GM18505 (cell line): ENCODE measurements around the gene ERICH4.

Source experiments
- ATAC-seq: cut with Tn5 transposase; IDR thresholded peaks from one replicate; pipeline ENCODE4 v1.9.1; 2021; ENCODE audit not compliant: unreplicated experiment
- POLR2A ChIP-seq: IDR thresholded peaks from 4 replicates; pipeline ENCODE4 v1.6.1; 2011; ENCODE audit warnings: borderline replicate concordance; ENCODE audit not compliant: insufficient read depth, insufficient read length; ENCODE audit errors: extremely low read depth

ERICH4 gene

GRCh38 chr19:41422456-41422855 is 20.5 kb upstream of the ERICH4 start:
- no peak for TF ChIP-seq POLR2A
- ATAC-seq: no peak

DNA sequence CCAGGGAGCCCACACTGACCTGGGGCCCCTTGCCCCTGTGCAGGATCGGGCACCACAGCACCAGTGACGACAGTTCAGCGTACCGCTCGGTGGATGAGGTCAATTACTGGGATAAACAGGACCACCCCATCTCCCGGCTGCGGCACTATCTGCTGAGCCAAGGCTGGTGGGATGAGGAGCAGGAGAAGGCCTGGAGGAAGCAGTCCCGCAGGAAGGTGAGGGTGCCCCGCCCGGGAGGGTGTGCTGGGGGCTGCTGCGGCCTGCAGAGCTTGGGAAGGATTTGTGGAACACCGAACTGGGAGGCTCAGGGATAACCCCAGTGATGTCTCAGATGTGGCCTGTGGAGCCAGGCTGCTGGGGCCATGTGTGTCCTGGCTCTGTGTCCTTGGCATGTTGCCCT is 20.0 kb upstream of the ERICH4 start:
- no peak for TF ChIP-seq POLR2A
- no peak for ATAC-seq

DNA sequence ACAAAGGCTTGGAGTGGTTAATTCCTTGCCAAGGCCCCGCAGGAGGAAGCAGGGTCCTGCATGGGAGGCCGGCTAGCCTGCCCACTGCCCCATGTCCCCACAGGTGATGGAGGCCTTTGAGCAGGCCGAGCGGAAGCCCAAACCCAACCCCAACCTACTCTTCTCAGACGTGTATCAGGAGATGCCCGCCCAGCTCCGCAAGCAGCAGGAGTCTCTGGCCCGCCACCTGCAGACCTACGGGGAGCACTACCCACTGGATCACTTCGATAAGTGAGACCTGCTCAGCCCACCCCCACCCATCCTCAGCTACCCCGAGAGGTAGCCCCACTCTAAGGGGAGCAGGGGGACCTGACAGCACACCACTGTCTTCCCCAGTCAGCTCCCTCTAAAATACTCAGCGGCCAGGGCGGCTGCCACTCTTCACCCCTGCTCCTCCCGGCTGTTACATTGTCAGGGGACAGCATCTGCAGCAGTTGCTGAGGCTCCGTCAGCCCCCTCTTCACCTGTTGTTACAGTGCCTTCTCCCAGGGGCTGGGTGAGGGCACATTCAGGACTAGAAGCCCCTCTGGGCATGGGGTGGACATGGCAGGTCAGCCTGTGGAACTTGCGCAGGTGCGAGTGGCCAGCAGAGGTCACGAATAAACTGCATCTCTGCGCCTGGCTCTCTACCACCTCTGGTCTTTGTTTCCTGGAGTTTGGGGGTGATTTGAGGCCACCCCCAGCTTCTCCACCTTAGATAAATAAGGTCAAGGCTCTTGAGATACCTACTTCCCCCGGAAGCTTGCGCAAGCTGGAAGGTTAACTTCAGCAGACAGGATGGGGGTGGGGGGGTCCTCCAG is 18.4 kb upstream of the ERICH4 start:
- no peak for TF ChIP-seq POLR2A
- ATAC-seq: no peak

GRCh38 chr19:41425174-41426115 is 17.5 kb upstream of the ERICH4 start:
- TF ChIP-seq POLR2A: no peak
- no peak for ATAC-seq

DNA sequence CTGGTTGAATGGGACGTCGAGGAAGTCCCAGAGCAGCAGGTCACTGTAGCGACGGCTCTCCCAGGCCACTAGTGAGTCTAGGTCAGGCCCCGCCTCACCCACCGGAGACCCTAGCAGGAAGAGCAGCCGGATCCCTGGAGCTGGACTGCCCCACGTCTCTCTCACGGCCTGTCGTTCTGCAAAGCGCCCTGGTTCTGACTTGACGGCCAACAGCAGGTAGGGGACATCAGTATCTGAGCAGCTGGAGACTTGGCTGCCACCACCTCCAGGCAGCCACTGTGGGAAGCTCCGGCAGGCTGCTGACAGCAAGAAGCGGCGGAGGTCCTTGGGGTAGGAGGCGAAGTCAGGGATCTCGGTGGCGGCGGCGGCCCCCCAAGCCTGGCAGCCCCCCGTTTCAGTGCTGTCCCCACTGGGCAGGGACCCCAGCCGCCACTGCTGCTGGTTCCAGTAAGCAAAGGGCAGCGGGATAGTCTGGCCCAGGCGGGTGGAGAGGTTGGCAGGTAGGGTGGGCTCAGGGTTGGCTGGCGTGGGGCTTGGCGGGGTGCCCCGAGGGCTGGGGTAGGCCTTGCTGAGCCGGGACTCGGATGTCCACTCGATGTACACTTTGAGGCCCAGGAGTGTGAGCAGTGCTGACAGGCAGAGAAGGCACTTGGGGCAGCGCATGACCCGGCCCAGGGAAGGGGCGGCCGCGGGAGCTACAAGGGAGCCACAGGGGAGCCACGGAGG is 16.7 kb upstream of the ERICH4 start:
- ATAC-seq: no peak
- TF ChIP-seq POLR2A: no peak

DNA sequence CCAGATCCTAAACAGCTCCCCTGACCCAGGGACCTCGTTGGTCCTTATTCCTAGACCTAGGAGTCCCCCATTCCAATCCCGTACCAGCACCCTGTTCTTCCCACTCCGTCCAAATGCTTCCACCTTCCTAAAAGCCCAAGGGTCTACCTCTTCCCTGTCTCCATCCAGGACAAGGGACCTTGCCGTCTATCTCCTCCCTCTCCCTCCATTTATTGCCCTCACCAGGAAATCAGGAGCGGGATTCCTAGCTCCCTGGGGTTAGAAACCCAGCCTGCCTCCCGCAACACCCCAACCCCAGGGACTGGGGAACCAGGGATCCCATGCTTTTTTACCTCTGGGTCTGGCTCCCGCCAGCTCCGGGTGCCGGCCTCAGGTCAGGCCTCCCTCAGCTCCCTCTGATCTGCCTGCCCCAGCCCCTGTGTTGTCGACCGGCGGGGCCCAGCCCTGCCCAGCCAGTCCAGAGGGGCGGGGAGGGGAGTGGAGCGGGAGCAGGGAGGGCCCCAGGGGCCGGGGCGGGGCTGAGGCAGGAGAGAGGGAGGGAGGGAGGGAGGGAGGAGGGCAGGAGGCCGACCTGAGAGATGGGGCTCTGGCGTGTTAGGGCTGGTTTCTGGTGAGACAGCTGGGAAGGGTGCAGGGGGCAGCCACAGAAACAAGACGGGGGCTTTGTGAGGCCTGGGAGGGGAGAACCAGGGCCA is 15.9 kb upstream of the ERICH4 start, which contains the start of gene B3GNT8:
B3GNT8 (minus strand) TSS at position 423 of the 695 bp plus-strand sequence. CDS start 596 bp downstream, outside the sequence.
- no peak for ATAC-seq
- no peak for TF ChIP-seq POLR2A

GRCh38 chr19:41427647-41428480 is 15.1 kb upstream of the ERICH4 start:
- TF ChIP-seq POLR2A: no peak
- ATAC-seq: no peak

GRCh38 chr19:41428481-41428859 is 14.5 kb upstream of the ERICH4 start:
- ATAC-seq: no peak
- TF ChIP-seq POLR2A: no peak

DNA sequence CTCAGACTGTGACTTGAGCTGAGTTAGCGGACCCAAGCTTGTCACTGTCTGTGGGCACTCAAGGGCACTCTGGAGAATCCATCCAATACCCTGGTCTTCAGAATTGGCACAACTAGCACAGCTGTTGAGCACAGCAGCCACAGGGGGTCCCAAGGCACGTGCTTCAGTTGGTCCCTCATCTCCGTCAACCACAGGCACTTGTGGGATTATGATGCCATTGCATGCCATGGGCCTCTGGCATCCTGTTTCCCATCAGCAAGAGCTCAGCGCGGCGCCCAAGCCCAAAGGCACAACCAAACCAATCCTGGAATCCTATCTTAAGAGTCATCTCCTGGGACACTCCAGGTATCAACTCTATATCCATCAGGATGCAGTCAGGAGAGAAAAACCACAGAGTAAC is 12.0 kb upstream of the ERICH4 start:
- no peak for ATAC-seq
- no peak for TF ChIP-seq POLR2A

- no peak for ATAC-seq
Measured at GRCh38 chr19:41431426-41432386, 11.2 kb upstream of the ERICH4 start.

DNA sequence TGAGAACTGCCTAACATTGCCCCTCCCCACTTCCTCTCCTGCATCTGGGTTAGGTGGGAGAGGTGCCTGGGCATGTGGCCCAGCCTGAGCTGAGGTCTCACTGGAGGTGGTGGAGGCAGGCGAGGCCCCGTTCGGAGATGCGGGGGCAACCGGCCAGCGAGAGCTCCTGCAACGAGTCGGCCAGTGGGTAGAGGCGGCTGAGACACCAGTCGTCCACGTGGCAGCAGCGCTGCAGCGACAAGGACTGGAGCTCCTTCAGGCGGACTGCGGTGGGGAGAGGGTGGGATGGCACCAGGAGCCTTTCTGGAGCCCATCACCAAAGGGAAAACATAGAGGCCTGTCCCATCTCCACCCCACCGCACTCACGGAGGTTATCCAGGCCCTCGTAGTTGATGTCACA is 9.8 kb upstream of the ERICH4 start:
- no peak for TF ChIP-seq POLR2A
- ATAC-seq: no peak

More at GRCh38 chr19:41431426-41432386, 11.2 kb upstream of the ERICH4 start:
- TF ChIP-seq POLR2A: no peak
